ENCODE data around the gene VWA2. TPM values are rescaled to one million over a fixed set of nuclear protein-coding genes. Genes with fewer than 3 reads are reported as not detected.

The VWA2 gene
- total RNA-seq, 4 donors from 2014 or later = 5.0 to 20.8 (median 11.3) TPM

GRCh38 chr10:114335614-114336013 is 96.6 kb downstream of the VWA2 start:
- no peak for TF ChIP-seq CTCF (IDR thresholded peaks at IDR 0.05)
- no peak for TF ChIP-seq POLR2A (IDR thresholded peaks at IDR 0.05)
- no peak for DNase-seq
- Histone ChIP-seq H3K9me3 (no peaks in the 10 kb centered on the region), H3K4me1 (peaks cover 0 to 11% (median 0%) of the 10 kb centered on the region in 4 donors), H3K27ac (no peak overlapping the region), H3K36me3 (no peaks in the 10 kb centered on the region), H3K4me3 (no peak overlapping the region), H3K27me3 (no peaks in the 10 kb centered on the region)

GRCh38 chr10:114336823-114337509 is 97.9 kb downstream of the VWA2 start:
- Histone ChIP-seq H3K4me3 (no peak overlapping the region), H3K9me3 (no peaks in the 10 kb centered on the region), H3K4me1 (peaks cover 0 to 11% (median 0%) of the 10 kb centered on the region in 4 donors), H3K27me3 (no peaks in the 10 kb centered on the region), H3K36me3 (no peaks in the 10 kb centered on the region), H3K27ac (no peak overlapping the region)
- TF ChIP-seq POLR2A (IDR thresholded peaks at IDR 0.05) = no peak
- TF ChIP-seq CTCF (IDR thresholded peaks at IDR 0.05) = no peak
- DNase-seq = no peak

- no peaks in the 10 kb centered on the region for H3K27me3 ChIP-seq
- DNase-seq = no peak
- no peak overlapping the region for H3K27ac ChIP-seq
- no peaks in the 10 kb centered on the region for H3K36me3 ChIP-seq
- H3K4me1 ChIP-seq = peaks cover 0 to 5% (median 0%) of the 10 kb centered on the region in 4 donors
- no peak overlapping the region for H3K4me3 ChIP-seq
- no peaks in the 10 kb centered on the region for H3K9me3 ChIP-seq
- no peak for TF ChIP-seq POLR2A (IDR thresholded peaks at IDR 0.05)
- TF ChIP-seq CTCF (IDR thresholded peaks at IDR 0.05) = no peak
Observed at GRCh38 chr10:114337510-114338462, 98.7 kb downstream of the VWA2 start.

GRCh38 chr10:114340816-114341215 is 101.8 kb downstream of the VWA2 start:
- no peaks in the 10 kb centered on the region for H3K27me3 ChIP-seq
- H3K36me3 ChIP-seq = no peaks in the 10 kb centered on the region
- peaks cover 0 to 11% (median 0%) of the 10 kb centered on the region in 4 donors for H3K4me1 ChIP-seq
- H3K27ac ChIP-seq = no peak overlapping the region
- no peak for DNase-seq
- TF ChIP-seq CTCF (IDR thresholded peaks at IDR 0.05) = no peak
- no peak for TF ChIP-seq POLR2A (IDR thresholded peaks at IDR 0.05)
- no peaks in the 10 kb centered on the region for H3K9me3 ChIP-seq
- no peak overlapping the region for H3K4me3 ChIP-seq

Other genes starting within 250 kb of the VWA2 start
- 1 to 10 TPM in 3 of 4 donors, not detected in 1; 3.1 to 8.0 (median 4.6) TPM for gene ADRB1, start 195.4 kb upstream of the VWA2 start, total RNA-seq
- 10 to 100 TPM; 30.5 to 68.0 (median 50.9) TPM for gene CCDC186, start 65.1 kb upstream of the VWA2 start, total RNA-seq
- gene TDRD1, start 59.9 kb upstream of the VWA2 start, total RNA-seq = 1 to 10 TPM in 1 of 4 donors, not detected in 3; 1.7 TPM
- gene AFAP1L2, start 165.2 kb downstream of the VWA2 start, total RNA-seq = 10 to 100 TPM in 2 of 4 donors, 1 to 10 TPM in 2; 6.5 to 35.5 (median 12.9) TPM

Data from Peyer's patch (tissue), 4 donors.